GM20431 (cell line): ENCODE measurements around the gene HOXD12.

Experiments used
- in situ Hi-C: fragments of 300-500 bp; cut with MseI, MboI; formaldehyde crosslinking; loops from one replicate; pipeline ENCODE4 v1.15.0; 2020; ENCODE audit warnings: low sequenced_read_pairs; ENCODE audit not compliant: unreplicated experiment

Gene HOXD12

GRCh38 chr2:176138923-176139660 lies 39.5 kb downstream of the HOXD12 start:
- in situ Hi-C loops = loop anchor here (25.0 kb wide), 2 partner anchors 423 to 998 kb away; no protein-coding TSS in a partner anchor

DNA sequence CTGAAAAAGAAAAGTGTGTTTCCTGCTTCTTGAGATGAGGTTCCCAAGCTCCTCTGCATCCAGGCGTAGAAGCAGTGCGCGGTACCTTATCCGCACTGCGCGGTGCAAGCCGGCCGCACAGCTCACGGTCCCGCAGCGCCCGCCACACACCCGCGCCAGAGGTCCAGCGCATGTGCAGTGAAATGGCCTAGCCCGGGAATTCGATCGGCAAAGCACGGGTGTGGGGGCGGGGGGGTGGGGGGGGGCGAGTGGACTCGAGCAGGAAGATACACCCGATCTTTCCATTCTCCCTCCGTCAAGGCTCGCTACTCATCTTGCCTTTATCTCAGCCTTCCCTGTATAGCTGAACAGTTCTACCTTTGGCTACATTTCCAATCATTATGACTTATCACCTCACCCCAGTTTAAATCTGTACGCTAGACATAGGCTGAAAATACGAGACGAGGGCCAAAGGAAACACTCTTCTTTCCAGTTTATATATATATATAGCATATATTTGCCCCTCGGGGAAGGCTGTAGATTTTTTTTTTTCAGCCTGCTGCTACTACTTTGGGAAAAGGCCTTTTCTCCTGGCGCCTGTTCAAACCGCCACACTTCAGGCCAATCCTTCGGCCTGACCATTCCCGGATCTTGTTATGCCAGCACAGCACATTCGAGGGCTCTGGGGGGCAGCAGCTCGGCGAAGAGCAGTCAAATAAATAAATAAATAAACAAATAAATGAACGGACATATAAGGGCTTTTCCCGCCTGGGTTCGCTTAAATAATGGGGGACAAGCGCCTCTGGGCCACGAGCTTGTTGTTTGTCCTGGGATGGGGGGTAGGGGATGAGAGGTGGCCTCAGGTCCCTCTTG lies 40.3 kb downstream of the HOXD12 start:
- in situ Hi-C loops = loop anchor here (10.0 to 25.0 kb wide), 3 partner anchors 315 to 997 kb away; no protein-coding TSS in a partner anchor

- in situ Hi-C loops = loop anchor here (10.0 to 25.0 kb wide), 3 partner anchors 314 to 997 kb away; no protein-coding TSS in a partner anchor
These were observed 41.1 kb downstream of the HOXD12 start for GRCh38 chr2:176140513-176141317.

DNA sequence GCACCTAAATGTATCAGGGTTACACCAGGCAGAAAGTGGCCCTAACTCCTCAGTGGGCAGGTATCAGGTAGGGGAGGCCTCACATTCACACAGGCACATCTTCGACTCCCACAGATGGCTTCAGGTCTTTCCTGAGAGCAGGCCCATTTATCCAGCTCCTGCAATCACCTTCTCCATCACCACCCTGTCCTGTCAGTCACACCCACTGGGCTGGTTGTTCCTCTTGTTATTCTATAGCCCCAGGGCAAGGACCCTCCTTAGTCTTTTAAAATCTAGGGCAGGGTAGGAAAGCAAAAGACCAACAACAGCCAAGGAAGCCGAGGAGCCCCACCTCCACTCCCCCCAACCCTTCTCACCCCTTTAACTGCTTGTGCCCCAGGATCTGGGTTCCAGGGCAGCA lies 42.7 kb downstream of the HOXD12 start:
- in situ Hi-C loops = loop anchor here (10.0 to 25.0 kb wide), 3 partner anchors 313 to 995 kb away; no protein-coding TSS in a partner anchor

DNA sequence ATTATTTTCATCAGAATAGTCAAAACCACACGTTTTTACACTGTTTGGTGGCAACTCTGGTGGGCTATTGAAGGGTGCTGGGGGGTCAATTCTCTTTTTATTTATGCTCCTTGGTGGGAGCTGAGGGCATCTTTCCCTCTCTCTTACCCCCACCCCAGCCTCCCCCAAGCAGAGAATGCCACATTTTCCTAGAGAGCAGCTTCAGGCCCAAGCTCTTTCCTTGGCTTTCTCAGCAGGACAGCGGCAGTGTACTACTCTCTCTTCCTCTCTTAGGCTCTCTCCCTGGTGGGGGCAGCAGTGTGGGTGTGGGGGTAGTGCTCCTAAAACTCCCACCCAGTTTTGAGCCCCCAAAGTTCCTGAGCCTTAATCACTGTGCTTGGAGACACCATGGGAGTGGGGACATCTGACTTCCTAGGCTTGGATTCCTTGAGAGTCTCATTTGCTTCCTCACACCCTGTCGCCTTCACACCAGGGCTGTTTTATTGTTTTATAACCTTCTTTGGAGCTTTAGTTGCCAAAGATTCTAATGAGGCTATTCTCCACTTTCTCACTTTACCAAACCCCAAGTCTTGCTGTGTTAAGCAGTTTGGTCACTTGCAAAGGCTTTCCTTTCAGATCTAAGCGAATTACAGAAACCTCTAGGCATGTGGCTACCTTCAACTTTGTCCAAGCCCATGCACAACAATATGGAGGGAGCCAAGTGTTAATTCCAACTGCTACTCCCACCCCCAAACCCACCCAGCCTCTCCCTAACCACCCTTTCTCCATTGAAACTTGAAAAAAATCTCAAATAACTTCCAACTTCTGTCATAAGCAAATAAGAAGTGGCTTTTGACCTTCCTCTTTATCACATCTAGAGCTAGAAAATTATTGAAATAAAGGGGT lies 45.7 kb downstream of the HOXD12 start:
- in situ Hi-C loops = loop anchor here (10.0 to 25.0 kb wide), 3 partner anchors 309 to 992 kb away; no protein-coding TSS in a partner anchor

DNA sequence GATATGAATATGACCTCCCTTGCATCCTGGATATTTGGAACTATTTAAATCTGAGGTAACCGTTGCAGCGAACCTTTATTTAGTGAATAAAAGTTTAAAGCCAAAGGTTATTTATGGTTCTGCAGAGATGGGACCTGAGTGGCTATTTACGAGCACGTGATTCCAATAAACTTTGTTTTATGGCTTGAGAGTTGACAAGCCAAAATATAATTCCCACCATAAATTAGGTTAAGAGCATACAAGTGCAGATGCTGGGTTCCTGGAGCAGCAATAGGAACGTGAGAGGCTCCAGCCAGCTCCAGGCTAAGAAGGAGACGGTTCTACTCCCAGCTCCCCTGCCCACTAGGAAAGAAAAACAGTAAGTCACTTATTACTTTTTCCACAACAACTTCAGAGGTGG lies 46.5 kb downstream of the HOXD12 start:
- in situ Hi-C loops = loop anchor here (10.0 to 25.0 kb wide), 3 partner anchors 309 to 991 kb away; no protein-coding TSS in a partner anchor

- in situ Hi-C loops = loop anchor here (10.0 to 25.0 kb wide), 3 partner anchors 308 to 991 kb away; no protein-coding TSS in a partner anchor
These were observed 47.0 kb downstream of the HOXD12 start for GRCh38 chr2:176146645-176147044.

DNA sequence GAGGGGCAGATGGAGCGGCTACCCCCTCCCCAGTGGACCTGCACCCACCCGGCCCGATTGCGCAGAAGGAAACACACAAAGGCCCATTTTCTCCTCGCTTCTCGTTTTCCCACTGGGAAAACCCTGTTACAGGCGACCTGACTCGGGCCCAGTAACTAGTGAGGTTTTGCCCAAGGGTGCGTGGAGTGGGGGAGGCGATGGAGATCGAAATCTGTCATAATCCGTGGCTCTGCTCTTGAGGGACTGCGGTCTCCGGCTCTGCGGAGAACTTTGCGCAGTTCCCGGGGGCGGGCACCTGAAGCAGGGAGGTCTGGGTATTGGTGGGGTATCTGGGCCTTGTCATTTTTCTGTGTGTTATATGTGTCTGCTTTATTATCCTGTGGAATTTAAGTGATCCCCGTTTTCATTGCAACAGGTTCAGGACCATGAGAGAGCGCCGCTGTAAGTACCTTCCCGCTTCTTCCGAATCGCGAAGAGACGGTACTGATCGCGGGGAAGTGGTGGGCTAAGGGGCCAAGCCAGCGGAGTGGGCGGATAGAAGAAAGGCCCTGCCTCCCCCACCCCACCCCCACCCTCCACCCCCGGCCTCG lies 47.7 kb downstream of the HOXD12 start:
- in situ Hi-C loops = loop anchor here (10.0 to 25.0 kb wide), 3 partner anchors 307 to 990 kb away; no protein-coding TSS in a partner anchor

- in situ Hi-C loops = loop anchor here (10.0 to 25.0 kb wide), 3 partner anchors 307 to 989 kb away; no protein-coding TSS in a partner anchor
These were observed 48.4 kb downstream of the HOXD12 start for GRCh38 chr2:176147800-176148496.

DNA sequence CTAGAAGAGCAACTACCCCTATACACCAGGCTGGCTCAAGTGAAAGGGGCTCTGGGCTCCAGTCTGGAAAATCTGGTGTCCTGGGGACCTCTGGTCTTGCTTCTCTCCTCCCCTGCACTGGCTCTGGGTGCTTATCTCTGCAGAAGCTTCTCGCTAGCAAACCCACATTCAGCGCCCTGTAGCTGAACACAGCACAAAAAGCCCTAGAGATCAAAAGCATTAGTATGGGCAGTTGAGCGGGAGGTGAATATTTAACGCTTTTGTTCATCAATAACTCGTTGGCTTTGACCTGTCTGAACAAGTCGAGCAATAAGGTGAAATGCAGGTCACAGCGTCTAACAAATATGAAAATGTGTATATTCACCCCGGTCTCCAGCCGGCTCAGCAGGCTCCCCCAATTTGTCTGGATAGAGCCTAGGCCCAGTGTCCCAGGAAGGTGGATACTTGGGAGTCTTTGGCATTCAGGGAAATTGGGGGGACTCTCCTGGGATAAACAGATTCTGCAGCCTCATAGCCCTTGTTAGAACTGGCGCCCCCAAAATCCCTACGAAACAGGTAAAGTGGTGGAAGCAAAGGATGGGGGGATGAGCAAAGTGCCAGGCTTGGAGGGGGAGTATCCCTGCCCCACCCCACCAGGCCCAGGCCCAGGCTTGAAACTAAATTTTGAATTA lies 49.3 kb downstream of the HOXD12 start:
- in situ Hi-C loops = loop anchor here (10.0 to 25.0 kb wide), 3 partner anchors 306 to 988 kb away; no protein-coding TSS in a partner anchor

GRCh38 chr2:176149481-176149938 lies 49.9 kb downstream of the HOXD12 start:
- in situ Hi-C loops = loop anchor here (10.0 to 25.0 kb wide), 3 partner anchors 305 to 988 kb away; no protein-coding TSS in a partner anchor

- in situ Hi-C loops = loop anchor here (10.0 to 25.0 kb wide), 3 partner anchors 305 to 987 kb away; no protein-coding TSS in a partner anchor
These were observed 50.5 kb downstream of the HOXD12 start for GRCh38 chr2:176149939-176150583.

DNA sequence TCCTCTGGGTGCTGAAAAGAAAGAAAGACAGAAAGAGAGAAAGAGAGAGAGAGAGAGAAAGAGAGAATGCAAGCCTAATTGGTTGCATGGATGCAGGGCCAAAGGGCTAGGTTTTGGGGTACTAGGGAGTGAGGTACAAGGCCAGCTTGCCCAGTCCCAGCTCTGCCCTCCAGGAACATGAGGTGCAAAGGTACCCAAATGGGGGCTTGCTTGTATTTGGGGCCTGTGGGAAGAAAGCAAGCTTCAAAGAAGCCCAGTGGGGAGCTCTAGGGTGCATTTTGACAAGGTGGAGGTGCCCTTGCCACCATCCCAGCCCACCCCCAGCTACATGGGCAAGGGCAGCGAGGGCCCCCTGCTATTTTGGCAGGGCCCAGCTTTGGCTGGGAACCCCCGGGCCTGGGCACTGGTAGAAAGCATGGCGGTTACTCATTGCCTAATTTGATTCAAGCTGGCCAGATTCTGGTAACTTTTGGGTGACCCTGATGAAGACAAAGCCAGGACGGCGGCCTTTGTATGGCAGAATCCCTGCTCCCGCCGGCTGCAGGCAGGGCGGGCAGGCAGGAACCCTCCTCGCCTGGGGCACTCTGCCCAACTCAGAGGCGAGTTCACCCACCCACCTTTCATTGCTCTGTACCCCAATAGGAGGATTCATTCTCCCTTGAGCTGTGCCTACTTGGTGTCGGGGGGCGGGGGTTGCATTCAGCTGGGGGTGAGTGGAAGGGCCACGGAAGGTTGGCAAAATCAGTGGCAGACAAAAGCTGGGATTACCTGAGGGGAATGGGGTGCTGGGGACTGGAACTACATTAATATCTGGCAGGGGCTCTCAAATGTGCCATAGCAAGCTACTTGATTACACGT lies 51.2 kb downstream of the HOXD12 start:
- in situ Hi-C loops = no loop called here

GRCh38 chr2:176151442-176152287 lies 52.1 kb downstream of the HOXD12 start, which contains the start of gene HOXD4:
HOXD4 (plus strand) TSS chr2:176151550; CDS start chr2:176151634, 84 bp downstream.
- in situ Hi-C loops = no loop called here
